IPS DF 4.7 (cell line): ENCODE data around the gene EIPR1.

ENCODE experiments used
- DNase-seq: peaks from one replicate; pipeline ENCODE4 v3.0.0-alpha.2; 2013; ENCODE audit warnings: low spot score; ENCODE audit errors: extremely low read depth

The EIPR1 gene

DNA sequence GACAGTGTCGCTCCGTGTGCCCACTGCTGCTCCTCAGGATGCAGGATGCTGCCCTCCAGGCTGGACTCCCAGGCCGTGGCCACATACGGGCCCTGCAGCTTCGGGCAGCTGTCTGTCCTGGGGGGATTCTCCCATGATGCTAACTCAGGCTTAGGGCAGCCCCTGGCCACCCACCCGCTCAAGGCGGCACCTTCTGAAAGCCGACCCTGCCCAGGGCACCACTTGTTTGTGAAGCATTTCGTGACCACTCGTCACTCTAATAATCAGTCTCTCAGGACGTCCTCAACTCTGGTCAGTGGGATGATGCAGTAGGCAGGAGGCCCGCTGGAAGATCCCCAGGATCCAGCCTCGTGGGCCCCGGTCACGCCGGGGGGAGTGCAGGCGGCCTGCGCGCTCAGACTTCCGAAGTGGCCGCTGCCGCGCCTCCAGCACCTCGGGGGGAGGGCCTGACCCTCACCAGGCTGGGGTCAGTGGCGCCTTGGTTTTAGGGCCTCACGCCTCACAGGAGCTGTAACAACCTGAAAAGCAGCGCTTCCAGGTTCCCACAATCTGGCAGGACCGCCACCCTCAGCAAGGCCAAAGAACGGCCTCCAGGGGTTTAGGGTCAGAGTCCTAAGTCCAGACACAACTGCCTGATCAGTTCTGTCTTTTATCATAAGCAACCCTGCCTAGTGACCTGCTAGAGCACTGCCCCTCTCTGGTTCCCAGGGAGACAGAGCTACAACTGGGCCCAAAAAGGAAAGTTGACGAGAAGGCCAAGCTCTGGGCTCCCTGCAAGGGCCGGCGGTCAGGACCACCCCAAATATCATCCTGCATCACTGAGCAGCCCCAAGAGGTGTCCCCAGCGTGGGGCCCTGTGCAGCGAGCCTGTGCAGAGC is 53.0 kb downstream of the EIPR1 start:
- no peak for DNase-seq

DNA sequence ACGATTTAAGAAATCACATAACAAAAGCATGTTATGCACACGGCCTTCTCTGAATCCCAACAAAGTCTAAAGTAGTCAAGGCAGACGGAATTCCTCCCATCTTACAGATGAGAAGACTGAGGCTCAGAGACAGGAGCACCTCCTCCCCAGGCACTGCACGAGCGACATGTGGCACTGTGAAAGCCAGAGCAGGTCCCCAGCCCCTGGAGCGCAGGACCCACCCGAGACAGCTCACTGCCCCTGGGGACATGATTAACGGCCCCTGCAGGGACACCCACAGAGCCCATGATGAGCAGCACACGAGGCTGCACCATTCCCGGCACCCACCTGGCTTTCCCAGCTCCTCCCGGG is 53.6 kb downstream of the EIPR1 start:
- no peak for DNase-seq

DNA sequence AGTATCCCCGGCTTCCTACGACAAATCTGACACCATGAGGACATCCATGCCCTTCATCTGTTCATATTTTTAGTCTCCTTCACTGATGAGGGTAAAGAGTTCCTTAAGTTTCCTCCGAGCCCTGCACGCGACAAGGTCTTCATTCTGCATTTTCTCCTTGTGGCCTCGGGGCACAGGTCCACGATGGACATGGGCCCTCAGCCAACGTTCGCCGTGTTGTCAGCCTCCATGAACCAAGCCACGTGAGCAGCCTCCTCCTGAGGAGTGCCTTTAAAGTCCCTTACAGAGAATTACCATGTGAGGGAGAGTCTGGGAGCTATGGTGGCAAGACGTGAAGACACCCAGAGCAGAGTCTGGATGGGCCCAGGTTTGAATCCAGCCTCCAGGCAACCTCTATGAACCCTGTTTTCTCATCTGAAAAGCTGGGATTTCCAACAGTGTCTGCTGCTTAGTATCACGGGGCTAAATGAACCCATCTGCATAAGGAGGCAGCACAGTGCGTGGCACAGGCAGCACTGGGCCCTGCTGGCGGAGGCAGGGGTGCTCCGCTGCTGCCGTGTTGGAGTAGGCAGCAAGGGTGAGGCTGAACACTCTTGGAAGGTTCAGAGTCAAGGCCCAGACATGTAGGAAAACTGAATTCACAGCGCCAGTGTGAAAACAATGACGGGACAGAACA is 54.1 kb downstream of the EIPR1 start:
- DNase-seq = no peak

DNA sequence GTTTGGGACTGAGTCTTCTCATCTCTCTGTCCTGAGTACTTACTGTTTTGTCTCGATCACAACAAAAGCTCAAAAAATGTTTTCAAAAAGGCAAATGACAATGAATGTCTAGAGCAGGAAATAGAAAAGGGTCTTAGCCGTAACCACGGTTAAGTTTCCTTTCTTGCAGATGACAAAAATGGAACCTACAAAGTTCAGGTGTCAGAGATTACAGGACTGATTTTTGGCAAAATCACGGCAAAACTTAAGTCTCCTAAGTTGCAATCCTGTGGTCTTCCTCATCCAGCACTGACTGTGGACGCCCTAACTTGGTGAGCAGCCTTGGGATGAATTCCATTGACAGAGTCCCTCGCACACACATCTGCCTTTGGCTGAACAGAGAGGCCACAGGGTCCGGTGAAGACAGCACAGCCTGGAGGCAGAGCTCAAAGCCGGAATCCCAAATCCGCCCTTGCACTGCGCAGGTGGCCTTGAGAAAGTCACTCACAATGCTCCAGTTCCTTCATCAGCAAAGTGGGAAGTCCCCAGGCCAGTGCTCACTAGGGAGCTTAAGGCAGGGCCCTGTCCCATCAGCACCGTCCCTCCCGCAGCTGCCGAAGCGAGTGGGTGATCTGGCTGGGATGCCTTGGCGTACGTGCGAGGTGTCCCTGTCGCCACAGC is 55.2 kb downstream of the EIPR1 start:
- no peak for DNase-seq

DNA sequence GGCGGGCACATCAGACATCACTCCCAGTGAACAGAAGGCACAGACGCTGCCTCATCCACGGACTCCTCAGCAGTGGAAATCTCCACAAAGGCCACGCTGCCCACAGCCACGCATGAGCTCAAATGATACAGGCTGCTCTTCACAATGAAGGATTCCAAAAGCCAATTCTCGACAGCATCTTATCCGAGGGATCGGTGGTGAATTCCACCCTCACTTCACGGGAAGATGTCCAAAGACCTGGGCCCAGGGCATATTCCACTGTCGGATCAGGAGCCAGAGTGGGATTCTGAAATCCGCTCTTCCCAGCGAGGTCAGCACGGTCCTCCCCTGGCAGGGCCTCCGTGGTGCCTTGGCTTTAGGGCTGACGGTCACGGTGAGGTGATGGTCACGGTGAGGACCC is 55.8 kb downstream of the EIPR1 start:
- no peak for DNase-seq

DNA sequence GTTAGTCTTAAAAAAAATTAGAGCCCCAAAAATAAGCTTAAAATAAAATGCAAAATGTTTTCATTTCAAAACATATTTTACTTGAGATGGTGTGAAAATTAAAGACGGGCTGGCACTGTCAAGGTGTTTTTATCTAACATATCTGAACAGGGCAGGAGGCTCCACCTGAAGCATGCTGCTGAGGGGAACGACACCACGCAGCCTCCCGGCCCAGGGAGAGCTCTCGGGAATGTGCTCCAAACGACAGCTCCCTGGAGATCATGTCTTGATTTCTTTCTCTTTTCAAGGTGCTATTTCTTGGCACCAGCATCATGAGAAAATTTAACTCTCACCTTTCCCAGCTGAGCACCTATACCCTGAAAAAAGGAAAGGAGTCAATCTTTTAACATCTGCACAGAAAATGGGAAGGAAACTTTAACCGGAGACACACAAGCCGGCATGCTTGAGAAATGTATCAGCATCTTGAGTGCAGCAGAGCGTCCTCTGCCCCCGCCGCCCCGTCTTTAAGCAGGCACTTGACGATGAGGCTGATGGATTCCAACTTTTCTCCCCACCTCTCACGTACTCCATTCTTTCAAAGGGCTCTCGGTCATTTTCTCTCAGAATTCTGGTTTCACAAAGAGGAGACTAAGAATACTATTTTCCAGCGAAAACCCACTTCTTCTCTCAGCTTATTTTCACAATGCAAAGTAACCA is 56.6 kb downstream of the EIPR1 start:
- DNase-seq = no peak

DNA sequence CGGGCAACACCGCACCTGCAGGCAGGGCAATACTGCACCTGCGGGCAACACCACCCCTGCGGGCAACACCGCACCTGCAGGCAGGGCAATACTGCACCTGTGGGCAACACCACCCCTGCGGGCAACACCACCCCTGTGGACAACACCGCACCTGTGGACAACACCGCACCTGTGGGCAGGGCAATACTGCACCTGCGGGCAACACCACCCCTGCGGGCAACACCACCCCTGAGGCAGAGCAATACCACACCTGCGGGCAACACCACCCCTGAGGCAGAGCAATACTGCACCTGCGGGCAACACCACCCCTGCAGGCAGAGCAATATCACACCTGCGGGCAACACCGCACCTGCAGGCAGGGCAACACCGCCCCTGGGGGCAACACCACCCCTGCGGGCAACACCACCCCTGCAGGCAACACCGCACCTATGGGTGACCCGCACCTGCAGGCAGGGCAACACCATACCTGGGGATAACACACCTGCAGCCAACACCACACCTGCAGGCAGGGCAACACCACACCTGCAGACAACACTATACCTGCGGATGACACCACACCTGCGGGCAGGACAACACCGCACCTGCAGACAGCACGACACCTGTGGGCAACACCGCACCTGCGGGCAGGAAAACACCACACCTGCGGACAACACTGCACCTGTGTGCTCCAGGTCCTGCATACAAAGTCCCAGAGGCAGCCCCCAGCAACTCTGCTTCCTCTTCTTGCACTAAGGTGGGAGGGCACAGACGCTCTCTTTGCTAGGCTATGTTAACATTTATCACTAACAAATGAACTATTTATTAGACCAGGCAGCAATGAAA is 57.7 kb downstream of the EIPR1 start:
- DNase-seq = no peak

DNA sequence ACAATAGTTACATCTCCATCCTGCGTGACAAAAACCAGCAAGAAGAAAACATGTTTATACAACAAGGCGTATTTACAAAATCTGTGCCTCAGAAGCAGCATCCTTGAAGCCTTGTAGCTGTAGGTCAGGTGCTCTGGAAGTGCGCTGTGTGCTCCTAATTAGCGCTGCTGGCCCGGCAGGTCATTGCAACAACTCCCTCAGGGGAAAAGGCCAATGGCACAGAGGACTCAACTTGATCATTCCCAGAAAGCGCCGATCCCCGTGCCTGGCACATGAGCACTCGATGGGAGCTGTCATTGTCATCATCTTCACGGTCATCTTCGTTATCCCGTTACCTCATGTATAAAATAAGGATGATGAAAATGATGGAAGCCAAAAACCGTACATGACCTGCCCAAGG is 58.5 kb downstream of the EIPR1 start:
- DNase-seq = no peak

DNA sequence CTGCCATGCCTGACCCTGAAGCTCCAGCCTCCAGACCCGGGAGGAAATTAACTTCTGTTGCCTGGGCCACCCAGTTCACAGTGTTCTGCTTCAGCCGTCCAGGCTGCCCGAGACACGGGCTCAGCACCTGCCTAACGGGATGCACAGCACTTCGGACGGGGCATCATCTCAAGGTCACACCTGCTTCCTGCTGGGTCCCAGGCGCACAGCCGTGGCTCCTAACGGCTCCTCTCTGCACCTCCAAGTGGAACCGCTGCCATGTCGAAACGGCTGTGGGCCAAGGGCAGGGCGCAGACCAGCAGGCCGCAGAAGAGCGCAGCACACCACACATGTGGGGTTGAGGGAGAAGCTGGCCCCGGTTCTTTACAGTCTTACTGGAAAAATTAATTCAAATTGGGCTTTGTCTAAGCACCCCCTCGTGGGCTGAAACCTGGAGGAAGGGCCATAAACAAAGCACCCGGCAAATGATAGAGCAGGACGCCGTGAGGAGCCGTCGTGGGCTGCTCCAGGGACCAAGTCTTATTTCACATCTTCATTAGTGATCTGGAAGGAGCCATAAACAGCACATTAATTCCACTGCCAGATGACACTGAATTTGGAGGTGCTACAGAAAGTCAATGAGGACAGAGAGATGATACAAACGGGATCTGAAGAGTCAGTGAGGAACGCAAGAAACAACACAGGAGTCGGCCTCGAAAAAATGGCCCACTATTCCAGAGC is 59.6 kb downstream of the EIPR1 start:
- DNase-seq = no peak

DNA sequence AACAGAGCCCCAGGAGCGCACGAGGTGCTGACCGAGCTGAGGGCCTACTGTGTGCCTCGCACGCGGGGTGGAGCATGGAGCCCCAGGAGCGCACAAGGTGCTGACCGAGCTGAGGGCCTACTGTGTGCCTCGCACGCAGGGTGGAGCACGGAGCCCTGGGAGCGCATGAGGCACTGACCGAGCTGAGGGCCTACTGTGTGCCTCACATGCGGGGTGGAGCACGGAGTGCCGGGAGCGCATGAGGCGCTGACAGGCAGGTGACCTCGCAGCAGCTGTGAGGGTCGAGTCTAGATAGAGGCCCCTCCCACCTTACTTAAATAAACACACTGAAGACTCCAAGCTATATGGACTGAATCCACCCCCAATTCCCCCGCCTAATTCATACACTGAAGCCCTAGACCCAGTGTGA is 60.3 kb downstream of the EIPR1 start:
- no peak for DNase-seq

DNA sequence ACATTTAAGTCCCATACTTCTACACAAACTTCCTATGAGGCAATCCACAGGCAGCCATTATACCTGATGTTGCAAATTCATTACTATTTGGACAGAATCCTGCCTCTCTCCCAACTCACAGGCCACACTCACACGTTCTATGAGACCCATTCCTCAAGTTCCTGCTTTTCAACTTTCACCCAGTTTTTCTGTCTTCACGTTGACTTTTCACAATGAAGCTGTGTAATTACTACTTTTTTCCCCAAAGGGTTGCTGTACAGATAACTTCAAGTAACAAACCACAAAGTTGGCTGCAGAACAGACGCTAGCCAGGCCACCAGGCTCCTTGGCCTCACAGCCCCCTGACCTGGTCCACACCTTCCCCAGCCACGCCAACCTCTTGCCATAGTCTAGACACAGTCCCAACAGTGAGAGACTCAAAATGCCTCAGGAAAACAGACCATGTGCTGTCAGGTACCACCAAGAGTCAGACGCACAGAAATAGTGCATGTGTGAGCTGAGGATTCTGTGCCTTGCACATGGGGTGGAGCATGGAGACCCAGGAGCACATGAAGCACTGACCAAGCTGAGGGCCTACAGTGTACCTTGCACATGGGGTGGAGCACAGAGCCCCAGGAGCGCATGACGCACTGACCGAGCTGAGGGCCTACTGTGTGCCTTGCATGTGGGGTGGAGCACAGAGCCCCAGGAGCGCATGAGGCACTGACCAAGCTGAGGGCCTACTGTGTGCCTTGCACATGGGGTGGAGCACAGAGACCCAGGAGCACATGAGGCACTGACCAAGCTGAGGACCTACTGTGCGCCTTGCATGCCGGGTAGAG is 61.0 kb downstream of the EIPR1 start:
- DNase-seq = no peak

DNA sequence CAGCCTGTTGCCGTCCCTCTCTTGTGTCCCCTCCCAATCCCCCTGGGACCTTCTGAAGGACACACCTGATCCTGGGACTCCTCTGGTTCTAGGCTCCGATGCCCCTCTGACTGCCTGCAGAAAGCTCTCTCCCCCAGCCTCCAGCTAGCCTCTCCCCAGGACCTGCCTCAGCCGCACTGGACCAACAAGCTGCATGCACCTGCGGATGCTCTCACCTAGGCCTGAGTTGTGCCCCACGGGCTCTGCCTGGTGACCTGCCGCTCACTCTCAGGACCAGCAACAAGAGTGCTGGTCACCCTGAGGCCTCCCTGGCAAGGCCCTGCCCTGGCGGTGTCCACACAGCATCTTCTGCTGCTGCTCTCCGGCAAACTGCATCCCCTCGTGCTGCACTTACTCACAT is 63.0 kb downstream of the EIPR1 start:
- DNase-seq = no peak

DNA sequence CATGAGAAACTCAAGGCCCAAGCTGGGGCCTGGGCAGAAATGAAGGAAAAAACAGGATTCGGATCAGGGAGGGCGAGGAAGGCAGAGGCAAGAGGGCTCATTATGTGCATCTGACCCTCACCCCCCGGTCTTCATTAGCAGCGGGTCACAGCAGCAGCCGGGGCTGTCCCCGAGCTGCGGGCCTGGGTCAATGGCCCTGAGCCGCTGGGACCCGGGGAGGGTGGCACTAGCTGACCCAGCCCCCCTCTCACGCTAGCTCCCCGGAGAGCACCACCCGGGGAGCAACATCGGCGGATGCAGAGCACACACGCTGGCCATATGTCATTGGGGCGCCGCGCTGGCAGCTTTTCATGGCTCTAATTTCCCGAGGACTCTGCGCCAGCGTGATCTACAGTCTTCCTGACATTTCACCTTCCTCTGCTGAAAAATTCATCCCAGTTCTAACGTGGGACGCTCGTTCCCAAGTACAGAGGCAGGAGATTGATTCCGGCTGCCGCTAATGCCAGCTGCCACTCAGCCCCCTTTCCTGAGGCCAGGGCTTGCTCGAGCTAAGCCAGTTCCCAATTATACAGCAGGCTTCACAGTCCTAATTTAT is 63.7 kb downstream of the EIPR1 start:
- no peak for DNase-seq

DNA sequence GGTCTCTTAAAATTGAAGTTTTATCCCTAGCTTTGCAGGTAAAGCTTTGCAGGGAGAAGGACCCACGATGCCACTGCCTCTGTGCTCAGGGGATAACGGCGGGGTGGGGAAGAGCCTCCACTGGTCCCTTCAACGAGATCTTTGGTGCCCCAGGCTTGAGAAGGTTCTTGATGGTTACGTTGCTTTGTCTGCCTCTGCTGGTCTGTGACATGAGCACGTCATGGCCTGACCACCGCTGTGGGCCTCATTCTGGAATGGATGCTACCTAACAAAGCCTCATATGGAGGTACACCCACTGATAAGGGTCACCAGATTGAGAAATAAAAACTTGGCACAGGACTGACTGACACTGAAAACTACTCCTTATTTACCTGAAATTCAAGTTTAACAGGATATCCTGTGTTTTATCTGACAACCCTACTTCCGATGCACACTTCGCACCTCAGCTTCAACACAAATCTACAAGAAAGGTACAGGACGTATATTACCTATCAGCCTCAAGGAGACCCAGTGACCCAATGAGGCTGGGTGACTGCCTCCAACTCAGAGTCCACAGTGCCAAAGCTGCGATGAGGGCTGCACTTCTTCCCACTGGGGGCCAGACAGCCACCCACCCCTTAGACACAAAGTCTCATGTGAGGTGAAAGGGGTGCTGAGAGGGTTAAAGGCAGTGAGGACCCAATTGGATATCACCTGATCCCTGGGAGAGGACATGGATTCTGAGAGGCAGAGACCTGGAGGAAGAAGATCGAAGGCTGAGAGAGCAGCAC is 64.9 kb downstream of the EIPR1 start:
- DNase-seq = no peak

DNA sequence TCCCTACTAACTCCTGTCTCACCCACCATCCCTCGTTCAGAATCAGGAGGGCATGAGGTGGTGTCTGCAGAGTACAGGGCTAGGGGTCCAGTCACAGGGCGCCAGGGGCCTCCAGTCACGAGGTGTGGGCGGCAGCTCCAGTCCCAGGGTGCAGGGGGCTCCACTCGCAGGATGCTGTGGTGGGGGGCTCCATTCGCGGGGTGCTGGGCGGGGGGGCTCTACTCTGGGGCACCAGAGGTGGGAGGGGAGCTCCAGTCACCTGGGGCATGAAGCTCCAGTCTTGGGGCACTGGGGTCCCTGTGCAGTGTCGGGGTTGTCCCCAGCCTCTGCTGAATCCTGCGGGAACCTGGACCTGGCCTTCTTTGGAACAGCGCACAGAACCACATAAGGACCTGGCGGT is 66.0 kb downstream of the EIPR1 start:
- DNase-seq = no peak

DNA sequence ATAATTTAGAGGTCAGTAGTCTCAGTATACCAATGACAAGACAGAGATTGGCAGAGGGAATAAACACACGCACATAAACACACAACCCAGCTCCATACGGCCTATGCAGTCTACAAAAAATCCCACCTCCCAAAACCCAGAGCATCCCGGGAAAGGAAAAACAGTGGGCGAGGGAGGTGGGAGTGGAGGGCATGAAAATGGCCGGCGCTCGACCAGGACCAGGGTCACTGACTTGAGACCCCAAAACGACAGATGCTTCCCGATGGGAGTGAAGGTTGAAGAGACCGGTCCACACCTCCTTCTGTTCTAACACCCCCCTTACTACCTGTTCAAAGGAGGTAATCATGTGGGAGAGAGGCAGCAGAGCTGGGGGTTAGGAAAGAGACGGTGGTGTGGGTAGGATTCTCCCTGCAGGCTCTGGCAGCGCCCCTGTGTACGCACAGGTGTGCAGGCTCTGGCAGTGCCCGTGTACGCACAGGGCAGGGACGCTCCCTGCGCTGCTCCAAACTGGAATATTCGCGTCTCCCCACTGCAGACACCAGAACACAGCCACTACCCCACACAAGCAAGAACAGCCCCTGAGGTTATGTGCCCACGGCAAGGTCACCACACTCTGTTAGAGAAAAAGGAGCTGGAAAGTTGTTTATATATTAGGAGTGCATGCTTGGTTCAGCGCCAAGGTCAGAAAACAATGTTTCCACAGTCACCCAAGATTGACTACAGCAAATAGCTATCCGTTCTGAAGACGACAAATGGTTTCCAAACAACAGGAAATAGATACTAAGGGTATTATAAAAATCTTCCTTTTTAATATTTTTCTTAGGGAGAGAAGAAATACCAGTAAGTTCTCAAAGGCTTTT is 67.9 kb downstream of the EIPR1 start:
- no peak for DNase-seq

DNA sequence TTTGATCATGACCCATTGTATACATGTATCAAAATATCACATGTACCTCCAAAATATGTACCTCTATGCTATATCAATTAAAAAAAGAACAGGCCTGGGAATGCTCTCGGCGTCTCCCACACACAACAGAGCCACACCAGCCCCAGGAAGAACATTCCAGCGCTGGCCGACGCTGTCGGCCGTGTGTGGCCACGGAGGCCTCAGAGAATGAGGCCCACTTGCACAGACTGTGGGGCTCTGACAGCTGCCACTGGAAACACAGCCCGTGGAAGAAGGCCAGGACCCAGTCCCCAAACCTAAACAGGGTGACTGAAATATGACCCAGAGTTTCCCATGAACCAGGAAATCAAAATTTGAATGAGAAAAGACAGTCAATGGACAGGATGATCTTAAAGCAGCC is 69.7 kb downstream of the EIPR1 start:
- DNase-seq = no peak
